Prostate gland (tissue), 2 donors: ENCODE data around the gene GNG2. TPM values are rescaled to one million over a fixed set of nuclear protein-coding genes. Genes with fewer than 3 reads are reported as not detected.

Experiments used
- DNase-seq: peaks from one replicate; pipeline ENCODE4 v3.0.0-alpha.2; 2019; ENCODE audit warnings: low spot score
- H3K27ac ChIP-seq, 2 donors: fragments of 200-600 bp; sonication (generic); 2 replicates each; pipeline ENCODE4 v1.5.1; 2017 to 2019
- H3K27me3 ChIP-seq: fragments of 200-600 bp; sonication (generic); replicated peaks from 2 replicates; pipeline ENCODE4 v1.5.1; 2019; ENCODE audit not compliant: insufficient read depth
- H3K36me3 ChIP-seq, 2 donors: fragments of 200-600 bp; sonication (generic); 1 replicate in 1 of 2; 2 replicates in 1 of 2; pipeline versions ENCODE4 v1.5.1 to v1.8.1; 2017 to 2019
- H3K4me1 ChIP-seq: fragments of 200-600 bp; sonication (generic); replicated peaks from 2 replicates; pipeline ENCODE4 v1.5.1; 2019
- H3K4me3 ChIP-seq, 2 donors: fragments of 200-600 bp; sonication (generic); 2 replicates each; pipeline ENCODE4 v1.5.1; 2017 to 2019
- H3K9me3 ChIP-seq: fragments of 200-600 bp; sonication (generic); 2 replicates; pipeline ENCODE4 v1.5.1; 2017
- CTCF ChIP-seq, 4 experiments: fragments of 200-600 bp in 2 of 4; fragments of 450-650 bp in 2 of 4; sonication (generic) in 2 of 4; IDR thresholded peaks; 1 replicate in 3 of 4; 2 replicates in 1 of 4; pipeline ENCODE4 v1.5.1; 2016 to 2019; ENCODE audit warnings: antibody characterized with exemption in 4 of 4, mild to moderate bottlenecking in 2 of 4, moderate library complexity in 2 of 4
- POLR2A ChIP-seq: fragments of 450-650 bp; IDR thresholded peaks from one replicate; pipeline ENCODE4 v1.6.1; 2016; ENCODE audit warnings: antibody characterized with exemption, mild to moderate bottlenecking
- POLR2AphosphoS5 ChIP-seq: sonication (generic); formaldehyde crosslinking; IDR thresholded peaks from one replicate; pipeline ENCODE4 v1.6.1; 2017; ENCODE audit warnings: antibody characterized with exemption
- WGBS: methylation state at CpG from one replicate; pipeline ENCODE4 v1.1.5; 2018; 5-methylcytosine and 5-hydroxymethylcytosine counted together
- intact Hi-C: fragments of 100-400 bp; cut with DNase I; formaldehyde crosslinking; loops from one replicate; pipeline ENCODE4 v1.14.2; 2022
- total RNA-seq, 2 donors: library from RNA; depleted of rRNA; stranded (reverse); fragments of >200 nt; gene quantifications; one replicate each; pipeline ENCODE4 v1.1.0, GENCODE V29; 2016

Gene GNG2
- total RNA-seq, 2 donors from 2014 or later: 2.7 to 120 TPM

GRCh38 chr14:51962711-51963110 is 102.3 kb downstream of the GNG2 start:
- WGBS: 32% methylated on average over 3 of the region's 3 CpGs
- no peak for DNase-seq
- Histone ChIP-seq H3K4me1 (no peaks in the 10 kb centered on the region), H3K27ac (no peak overlapping the region), H3K4me3 (no peak overlapping the region), H3K9me3 (no peaks in the 10 kb centered on the region), H3K27me3 (no peaks in the 10 kb centered on the region), H3K36me3 (no peaks in the 10 kb centered on the region)
- intact Hi-C loops: no loop called here
- TF ChIP-seq CTCF (IDR thresholded peaks at IDR 0.05): no peak
- no peak for TF ChIP-seq POLR2A
- no peak for TF ChIP-seq POLR2AphosphoS5

GRCh38 chr14:51963286-51963685 is 102.9 kb downstream of the GNG2 start:
- Histone ChIP-seq H3K4me3 (no peak overlapping the region), H3K27me3 (no peaks in the 10 kb centered on the region), H3K4me1 (no peaks in the 10 kb centered on the region), H3K36me3 (no peaks in the 10 kb centered on the region), H3K9me3 (no peaks in the 10 kb centered on the region), H3K27ac (no peak overlapping the region)
- no peak for TF ChIP-seq POLR2A
- no peak for TF ChIP-seq CTCF (IDR thresholded peaks at IDR 0.05)
- TF ChIP-seq POLR2AphosphoS5: no peak
- 14% methylated on average over 4 of the region's 4 CpGs for WGBS
- intact Hi-C loops: no loop called here
- no peak for DNase-seq

- H3K4me1 ChIP-seq: no peaks in the 10 kb centered on the region
- 79% methylated on average over 2 of the region's 2 CpGs for WGBS
- H3K27me3 ChIP-seq: no peaks in the 10 kb centered on the region
- no peaks in the 10 kb centered on the region for H3K36me3 ChIP-seq
- TF ChIP-seq POLR2AphosphoS5 (no peak), CTCF (IDR thresholded peaks at IDR 0.05) (no peak), POLR2A (no peak)
- intact Hi-C loops: no loop called here
- DNase-seq: no peak
- no peaks in the 10 kb centered on the region for H3K9me3 ChIP-seq
- no peak overlapping the region for H3K27ac ChIP-seq
- no peak overlapping the region for H3K4me3 ChIP-seq
Measured at GRCh38 chr14:51967521-51967920, 107.1 kb downstream of the GNG2 start.

GRCh38 chr14:51969852-51970540 is 109.6 kb downstream of the GNG2 start:
- TF ChIP-seq CTCF (IDR thresholded peaks at IDR 0.05): no peak
- Histone ChIP-seq H3K27ac (no peak overlapping the region), H3K27me3 (no peaks in the 10 kb centered on the region), H3K9me3 (no peaks in the 10 kb centered on the region), H3K4me1 (no peaks in the 10 kb centered on the region), H3K4me3 (no peak overlapping the region), H3K36me3 (no peaks in the 10 kb centered on the region)
- intact Hi-C loops: loop anchor here (5.0 kb wide), 1 partner anchor 688 kb away; no protein-coding TSS in a partner anchor
- no peak for DNase-seq
- 46% methylated on average over 6 of the region's 6 CpGs for WGBS

GRCh38 chr14:51972566-51972965 is 112.2 kb downstream of the GNG2 start:
- H3K4me3 ChIP-seq: no peak overlapping the region
- no peak for TF ChIP-seq POLR2AphosphoS5
- no peak for TF ChIP-seq CTCF (IDR thresholded peaks at IDR 0.05)
- no peak for TF ChIP-seq POLR2A
- 91% methylated on average over 7 of the region's 7 CpGs for WGBS
- H3K9me3 ChIP-seq: no peaks in the 10 kb centered on the region
- DNase-seq: no peak
- no peak overlapping the region for H3K27ac ChIP-seq
- intact Hi-C loops: loop anchor here (5.0 kb wide), 1 partner anchor 690 kb away; no protein-coding TSS in a partner anchor
- H3K4me1 ChIP-seq: no peaks in the 10 kb centered on the region
- no peaks in the 10 kb centered on the region for H3K36me3 ChIP-seq
- H3K27me3 ChIP-seq: no peaks in the 10 kb centered on the region
